ENCODE results near the gene UBL4B.
"Not testable (repeated sequence)": the region's sequence is repeated elsewhere in the genome, so short reads cannot be mapped to it uniquely, and the experiment has no call there.

UBL4B gene, protein sequence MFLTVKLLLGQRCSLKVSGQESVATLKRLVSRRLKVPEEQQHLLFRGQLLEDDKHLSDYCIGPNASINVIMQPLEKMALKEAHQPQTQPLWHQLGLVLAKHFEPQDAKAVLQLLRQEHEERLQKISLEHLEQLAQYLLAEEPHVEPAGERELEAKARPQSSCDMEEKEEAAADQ

DNA sequence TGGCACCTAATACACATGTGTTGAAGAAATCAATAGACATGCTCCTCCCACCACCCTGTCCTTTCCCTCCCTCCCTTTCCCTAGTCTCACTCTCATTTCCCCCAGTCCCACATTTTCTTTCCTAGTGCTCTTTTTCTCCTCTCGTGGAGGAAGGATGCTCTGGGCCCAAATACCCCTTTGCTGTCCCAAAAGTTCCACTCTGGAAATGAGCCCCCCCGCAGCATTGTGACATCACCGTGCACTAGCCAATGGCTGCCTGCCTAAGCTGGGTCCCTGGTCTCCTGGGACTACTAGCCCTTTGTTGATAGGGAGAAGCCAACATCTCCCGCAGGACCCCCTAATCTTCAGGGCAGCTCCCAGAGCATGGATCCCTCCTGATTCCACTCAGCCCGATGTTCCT, at the start of gene UBL4B:
UBL4B (plus strand) TSS at position 301 of the 400 bp plus-strand sequence; CDS start at position 393, 92 bp downstream.
- no peak for DNase-seq

DNA sequence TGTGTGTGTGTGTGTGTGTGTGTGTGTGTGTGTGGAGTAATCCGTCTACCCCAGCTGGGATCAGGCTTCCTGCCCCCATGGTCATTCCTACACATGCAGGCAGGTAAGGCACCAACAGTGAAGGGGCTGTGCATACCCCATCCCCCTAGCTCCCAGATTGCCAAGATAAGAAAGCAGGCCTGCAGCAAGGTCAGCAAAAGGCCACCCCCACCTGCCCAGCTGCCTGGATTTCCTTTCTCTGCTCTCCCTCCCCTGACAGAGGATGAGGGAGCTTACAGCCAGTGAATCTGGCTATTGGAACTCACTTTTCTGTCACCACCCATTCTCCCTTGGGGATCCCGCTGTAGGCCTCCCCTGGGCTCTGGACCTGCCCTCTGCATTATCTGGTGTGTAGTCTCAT, 49.6 kb upstream of the UBL4B start:
- DNase-seq, result no peak

DNA sequence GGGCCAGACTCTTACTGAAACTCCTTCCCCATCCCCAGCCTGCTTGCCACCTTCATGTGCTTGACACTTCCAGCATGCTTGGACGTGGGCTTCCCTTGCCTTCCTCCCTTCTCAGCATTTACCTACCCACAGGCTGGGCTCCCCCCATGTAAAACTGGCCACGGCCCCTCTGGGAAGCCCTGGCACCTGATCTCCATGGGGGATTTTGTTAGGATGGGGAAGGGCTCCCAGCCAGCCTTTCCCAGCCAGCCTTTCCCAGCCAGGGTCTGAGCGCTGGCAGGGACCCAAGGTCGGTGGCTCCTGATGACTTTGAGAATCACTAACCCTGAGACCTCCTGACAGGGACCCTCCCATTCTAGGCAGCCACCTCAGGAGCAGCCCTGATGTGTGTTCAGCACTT, 48.5 kb upstream of the UBL4B start:
- DNase-seq, result no peak

DNA sequence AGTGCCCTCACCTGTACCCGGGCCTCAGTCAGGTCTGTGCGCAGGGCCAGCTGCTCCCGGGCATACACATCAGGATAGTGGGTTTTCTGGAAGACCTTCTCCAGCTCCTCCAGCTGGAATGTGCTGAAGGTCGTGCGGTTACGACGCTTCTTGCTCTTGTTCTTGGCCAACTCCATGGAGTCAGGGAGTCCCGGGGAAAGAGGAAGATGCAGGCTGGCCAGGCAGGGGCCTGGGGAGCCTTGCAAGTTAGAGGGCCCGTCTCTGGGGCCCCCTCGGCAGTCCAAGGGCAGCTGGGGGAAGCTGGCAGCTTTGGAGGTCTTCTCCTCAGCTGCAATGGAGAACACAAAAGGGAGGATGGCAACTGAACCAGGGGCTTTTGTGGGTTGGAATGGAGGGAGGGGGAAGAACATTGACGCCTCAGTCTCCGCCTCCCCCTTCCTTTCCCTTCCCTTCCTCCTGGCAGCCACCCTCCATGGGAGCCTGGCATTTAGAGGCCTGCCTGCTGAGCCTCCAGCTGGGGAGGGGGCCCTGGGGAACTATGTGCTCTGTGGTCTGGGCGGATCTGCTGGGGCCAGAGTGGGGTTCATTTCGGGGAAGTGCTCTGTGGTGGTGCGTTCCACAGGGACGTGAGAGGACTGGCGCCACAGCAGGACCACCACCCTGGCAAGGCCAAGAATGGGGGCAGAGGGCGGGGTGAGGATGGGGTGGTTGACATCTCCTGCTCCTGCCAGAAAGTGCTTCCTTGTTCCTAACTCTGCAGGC, 47.5 kb upstream of the UBL4B start:
- DNase-seq, result no peak

DNA sequence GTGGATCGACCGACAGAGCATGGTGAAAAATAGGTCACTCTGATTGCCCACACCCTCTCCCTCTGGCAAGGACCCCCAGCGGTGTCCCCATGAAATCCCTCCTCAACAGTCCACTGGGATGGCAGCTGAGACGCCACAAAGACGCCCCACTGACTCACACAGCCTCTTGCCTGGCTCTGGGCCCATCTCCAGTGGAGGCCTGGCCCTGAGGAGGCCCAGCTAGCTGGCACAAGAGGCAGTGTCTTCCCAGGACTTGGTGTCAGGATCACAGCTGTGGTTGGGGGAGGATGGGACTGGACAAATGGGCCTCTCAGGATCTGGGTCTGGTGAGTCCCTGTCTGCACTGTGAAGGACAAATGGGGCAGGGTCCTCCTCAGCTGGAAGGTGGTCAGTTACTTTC, 46.4 kb upstream of the UBL4B start:
- DNase-seq, result no peak

DNA sequence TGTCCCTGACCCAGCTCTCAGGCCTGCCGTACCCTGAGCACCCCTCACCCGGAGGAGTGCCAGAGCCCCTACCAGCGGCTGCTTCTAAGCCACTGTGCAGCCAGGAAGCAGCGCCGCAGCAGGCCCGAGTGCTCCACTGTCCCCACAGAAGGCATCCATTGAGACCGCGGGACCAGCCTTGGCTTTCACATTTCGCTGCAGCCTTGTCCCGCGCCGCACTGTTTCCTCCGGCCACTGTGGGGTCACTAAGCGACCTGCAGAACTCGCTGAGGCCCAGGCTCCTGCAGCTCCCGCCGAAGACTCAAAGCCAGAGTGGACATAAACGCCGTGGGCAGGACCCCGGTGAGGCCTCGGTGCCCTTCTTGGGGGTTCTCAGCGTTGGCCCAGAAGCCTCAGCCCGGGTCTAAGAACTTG, 44.8 kb upstream of the UBL4B start:
- DNase-seq, result no peak

DNA sequence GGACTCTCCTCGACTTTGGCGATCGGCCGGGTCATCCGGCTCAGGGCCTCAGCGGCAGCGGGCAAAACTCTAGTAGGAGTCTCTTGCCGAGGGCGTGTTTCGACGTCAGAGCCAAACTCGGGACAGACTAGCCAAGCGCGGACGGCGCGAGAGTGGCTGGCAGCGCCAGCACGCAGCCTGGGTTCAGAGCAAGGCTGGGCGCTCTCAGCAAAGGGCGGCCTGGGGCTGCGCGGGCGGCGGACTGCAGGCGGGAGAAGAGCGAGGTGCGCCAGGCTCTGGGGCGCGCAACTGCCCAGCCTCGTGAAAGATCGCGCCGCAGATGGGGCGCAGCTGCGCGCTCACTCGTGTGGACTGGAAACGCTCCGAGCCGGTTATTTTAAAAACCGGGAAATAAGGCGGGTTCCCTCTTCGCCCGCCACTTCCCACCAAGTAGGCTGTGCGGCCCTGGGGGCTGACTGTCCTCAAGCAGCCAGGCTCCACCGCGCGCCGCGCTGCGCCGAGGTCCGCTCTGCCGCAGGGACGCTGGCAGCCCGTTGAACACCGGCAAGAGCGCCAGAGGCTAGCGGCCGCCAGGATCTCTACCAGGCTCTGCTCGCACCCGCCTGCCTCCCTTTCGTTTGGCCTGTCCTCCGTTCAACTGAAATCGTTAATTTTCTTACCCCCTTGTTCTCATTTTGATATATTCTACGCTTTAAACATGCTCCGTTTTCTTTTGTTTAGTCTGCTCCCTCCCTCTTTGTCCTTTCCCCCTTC, 44.2 kb upstream of the UBL4B start:
- DNase-seq, result no peak

DNA sequence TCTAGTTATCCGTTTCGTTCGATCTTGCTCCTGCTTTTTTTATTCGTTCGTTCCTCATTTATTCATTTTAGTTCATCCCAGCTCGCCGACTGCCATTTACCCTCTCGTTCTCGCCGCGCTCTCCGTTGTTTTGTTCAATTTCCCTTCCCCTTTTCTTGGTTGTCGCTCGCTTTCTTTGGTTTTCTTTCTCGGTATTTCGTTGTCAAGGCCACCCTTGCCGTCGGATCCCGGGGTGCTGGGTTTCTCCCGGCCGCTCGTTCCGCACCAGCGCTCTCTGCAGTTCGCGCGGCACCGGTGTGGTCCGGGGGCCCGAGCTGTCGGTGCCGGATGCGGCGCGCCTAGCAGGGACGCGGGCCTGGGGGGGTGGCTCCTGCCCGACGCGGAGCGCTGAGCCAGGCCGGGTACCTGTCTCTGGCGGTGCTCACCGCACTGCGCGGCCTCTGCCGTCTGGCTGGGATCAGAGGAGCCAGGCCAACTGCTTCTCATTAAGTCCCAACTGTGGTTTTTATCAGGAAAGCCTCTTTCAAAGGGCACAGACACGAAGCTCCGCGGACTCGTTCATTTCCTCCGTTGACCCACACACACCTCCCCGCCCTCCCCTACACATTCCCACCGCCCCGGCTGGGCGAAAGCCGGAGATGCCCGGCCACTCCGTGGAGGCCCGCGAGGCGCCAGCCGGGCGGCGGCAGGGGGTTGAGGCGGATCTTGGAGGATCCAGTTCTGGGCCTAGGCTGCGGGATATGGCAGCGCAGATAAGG, 43.4 kb upstream of the UBL4B start:
- DNase-seq, result no peak

DNA sequence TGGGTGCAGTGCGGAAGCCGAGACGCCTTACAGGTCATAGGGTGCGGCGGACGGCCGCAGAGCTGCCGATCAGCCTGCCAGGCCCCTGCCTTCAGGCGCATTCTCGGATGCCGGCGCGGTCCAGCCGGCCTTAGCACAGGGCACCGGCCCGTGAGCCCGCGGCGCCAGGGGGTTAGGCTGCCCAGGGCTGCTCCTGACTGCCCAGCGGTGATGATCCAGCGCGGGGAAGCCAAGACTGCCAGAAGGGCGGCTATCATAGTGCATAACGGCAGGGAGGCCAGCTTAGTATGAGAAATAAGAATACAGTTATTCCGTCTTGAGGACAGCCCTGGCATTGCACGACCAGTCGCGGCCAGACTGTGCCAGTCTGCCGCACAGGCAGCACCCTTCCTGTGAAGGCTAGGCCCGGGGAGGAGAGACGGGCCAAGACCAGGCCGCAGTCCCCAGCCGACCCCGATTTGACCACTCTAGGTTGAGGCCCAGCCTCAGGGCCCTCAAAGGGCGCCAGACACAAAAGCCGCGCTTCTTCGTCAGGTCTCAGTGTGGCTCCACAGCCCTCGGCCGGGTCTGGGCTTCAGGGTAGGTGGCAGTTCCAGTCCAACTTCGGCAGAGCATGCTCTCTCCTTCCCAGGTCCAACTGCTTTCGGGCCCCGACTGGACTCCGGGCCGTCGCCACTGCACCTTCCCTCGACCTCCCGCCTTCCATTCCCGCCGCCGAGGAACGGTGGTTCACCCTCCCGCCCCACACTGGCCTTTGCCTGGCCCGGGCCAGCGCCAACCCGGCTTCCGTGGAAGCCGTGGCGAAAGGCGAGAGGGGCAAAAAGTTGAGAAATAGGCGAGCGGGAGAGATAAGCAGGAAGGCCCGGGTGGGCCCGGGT, 42.6 kb upstream of the UBL4B start:
- DNase-seq, result no peak

DNA sequence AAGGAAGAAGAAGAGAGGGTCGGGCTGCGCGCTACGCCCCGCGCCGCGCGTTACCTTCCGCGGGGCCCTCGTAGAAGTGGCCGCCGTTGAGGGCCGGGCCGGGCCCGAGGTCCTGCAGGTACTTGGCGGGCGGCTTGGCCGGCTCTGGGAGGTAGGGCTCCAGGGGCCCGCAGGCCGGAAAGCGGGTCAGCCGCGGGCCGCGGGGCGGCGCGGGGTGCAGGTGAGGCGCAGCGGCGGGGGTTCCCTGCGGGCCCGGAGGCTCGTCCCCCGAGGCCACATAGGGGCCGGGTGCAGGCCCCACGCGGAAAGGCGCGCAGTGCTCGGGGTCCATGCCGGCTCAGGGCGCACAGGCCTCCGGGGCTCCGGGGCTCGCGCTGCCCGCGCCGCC, 42.0 kb upstream of the UBL4B start:
- DNase-seq, result no peak

DNA sequence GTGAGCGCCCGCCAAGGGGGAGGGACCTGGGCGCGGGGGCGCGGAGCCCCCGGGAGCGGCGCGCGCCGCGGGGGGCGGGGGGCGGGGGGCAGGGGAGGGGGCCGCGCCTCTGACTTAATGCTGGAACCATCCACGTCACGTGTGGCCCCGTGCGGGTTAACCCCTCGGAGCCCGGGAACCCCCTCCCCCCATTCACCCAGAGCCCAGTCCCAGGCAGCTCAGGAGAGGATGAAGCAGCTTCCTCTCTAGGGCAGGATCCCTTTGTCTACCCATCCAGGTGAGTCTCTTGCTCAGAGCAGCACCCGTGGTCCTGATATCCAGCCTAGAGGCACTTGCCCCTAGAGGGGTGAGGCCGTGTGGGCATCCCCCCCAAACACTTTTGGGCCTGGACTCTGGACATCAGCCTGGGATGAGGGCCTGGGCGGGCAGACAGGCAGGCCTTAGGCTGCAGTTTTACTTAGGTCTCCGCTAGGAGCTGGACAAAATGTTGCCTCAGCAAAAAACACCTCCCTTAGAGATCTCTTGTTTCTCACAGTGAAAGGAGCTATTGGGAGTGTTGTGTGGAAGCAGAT, 41.5 kb upstream of the UBL4B start, which contains the start of gene ALX3:
ALX3 (minus strand) TSS at position 2 of the 572 bp plus-strand sequence. CDS start 60 bp downstream, outside the sequence.
- peak; percentile 19 for DNase-seq

DNA sequence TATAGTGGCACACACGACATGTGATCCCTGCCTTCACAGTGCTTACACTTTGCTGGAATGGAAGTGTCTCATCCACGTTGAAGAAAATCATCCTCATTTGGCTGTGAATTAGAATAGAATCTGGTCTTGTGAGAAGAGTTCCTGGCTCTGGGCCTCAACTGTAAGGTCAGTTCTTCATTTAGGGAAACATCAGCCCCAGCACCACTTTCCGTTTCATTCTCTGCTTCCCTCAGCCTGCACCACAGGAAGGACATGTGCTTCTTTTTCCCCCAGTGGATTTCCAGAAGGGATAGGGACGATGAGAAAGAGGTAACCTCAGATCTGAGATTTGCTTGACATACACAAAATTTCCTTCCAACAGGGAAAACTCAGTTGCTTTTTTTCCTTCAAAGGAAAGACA, 38.1 kb upstream of the UBL4B start:
- no peak for DNase-seq

DNA sequence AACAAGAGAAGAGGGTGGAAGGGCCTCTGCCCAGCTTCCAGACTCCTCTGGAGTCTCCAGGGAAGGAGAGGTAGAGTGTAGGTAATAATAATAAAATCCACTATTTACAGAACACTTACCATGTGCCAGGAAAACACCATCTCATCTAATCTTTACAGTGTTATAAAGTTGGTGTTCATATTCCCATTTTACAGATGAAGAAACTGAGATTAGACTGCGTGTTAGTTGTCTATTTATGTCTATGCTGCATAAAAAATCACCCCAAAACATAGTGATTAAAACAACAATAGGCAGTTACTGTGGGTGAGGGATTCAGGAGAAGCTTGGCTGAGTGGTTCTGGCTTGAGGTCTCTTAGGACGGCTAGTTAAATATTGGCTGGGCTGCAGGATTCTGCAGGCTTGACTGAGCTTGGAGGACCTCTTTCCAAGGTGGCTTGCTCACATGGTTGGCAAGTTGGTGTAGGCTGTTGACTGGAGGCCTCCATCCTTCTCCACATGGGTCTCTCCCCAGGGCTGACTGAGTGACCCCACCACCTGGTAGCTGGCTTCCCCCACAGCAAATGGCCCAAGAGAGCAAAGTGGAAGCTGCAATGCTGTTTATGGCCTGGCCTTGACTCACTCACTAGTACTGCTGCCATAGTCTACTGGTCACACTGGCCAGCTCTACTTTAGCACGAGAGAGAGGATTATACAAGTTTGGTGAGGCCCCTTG, 35.3 kb upstream of the UBL4B start:
- no peak for DNase-seq

DNA sequence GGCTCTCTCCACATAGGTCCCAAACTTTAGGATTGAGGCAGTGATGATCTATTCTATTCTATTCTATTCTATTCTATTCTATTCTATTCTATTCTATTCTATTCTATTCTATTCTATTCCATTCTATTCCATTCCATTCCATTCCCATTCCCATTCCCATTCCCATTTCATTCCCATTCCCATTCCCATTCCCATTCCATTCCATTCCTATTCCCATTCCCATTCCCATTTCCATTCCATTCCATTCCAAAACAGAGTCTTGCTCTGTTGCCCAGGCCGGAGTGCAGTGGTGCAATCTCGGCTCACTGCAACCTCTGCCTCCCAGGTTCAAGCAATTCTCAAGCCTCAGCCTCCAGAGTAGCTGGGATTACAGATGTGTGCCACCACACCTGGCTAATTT, 32.2 kb upstream of the UBL4B start:
- DNase-seq, result not testable (repeated sequence)

DNA sequence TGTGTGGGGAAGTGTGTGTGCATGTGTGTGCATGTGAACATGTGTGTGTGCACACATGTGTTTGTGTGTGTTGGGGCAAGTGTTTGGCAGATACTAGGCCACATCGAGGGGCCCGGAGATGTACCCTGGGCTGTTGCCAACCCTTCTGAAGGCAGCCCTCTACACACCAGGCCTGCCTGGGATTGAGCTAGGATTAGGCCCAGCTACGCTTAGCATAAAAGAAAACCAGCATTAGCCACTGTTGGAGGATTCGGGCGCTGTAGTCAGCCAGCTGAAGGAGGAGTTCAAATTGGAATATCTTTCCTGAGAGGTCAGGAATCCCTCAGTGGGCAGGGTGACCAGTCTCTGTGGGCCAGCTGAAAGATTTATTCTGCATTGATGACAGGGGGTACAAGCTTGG, 31.2 kb upstream of the UBL4B start:
- no peak for DNase-seq

DNA sequence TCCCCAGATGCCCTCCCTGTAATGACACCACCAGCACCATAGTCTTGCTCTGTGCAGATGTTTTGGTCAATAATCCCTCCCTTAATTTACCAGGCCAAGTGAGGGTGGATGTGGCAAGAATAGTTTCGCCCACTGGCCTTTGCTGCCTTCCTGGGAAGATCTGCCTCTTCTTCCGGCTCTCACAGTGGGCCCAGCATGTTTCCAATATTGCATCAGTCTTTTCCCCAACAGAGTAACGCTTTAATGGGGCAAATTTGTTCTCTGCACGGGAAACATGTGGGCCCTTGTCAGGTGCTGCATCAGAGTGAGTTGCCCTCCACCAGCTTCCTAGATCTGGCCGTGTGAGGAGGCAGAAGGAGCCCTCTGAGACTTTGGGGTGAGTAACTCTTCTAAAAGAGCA, 29.8 kb upstream of the UBL4B start:
- DNase-seq, result no peak

DNA sequence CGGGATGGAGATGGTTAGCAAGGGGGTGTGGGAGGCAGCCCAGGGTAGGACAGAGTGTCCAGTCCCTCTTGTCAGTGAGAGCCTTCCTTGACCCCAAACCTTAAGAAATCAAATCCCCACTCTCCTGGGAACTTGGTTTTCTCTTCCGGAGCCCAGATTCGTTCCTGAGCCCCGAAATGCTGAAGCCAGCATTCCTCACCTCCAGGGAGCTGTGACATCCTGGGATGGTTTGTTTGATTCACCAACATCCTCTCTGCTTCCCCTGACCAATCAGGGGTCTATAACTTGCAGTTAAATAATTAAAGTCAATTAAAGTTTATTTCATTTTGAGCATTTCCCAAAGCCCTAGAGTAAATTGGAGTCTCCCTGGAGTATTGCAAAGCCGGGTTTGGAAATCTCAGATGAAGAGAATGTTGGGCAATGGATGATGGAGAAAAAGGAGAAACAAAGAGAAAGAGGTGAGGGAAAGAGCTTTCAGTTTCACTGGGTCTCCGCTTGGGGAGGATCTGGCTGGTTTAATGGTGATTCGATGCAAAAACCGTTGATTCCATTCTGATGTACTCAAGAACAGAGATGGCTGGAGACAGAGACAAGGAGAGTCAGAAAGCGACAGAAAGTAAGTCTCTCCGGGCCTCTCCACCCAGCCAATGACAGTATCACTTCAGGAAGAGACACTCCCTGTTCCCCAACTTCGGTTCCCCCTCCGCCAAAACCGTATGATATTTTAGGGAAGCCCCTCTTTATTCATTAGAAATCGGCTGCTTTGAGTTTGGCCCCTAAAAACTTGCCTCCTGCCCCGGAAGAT, 29.0 kb upstream of the UBL4B start:
- no peak for DNase-seq

DNA sequence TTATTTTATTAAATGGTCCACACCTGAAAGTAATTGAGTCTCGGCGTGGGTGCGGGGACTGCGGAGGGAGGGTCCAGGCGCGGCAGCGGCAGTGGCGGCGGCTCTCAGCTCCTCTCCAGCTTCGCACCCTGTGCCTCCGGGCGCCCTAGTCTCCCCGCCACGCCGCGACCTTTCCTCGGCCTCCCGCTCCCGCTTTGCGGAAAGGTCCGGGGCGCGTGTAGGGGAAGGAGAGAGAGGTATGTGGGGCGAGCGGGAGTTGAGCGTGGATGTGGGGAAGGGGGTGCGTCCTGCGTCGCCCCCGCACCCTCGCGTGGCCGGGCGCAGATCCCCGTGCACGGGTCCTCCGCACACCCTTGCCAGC, 28.4 kb upstream of the UBL4B start:
- DNase-seq, result no peak

DNA sequence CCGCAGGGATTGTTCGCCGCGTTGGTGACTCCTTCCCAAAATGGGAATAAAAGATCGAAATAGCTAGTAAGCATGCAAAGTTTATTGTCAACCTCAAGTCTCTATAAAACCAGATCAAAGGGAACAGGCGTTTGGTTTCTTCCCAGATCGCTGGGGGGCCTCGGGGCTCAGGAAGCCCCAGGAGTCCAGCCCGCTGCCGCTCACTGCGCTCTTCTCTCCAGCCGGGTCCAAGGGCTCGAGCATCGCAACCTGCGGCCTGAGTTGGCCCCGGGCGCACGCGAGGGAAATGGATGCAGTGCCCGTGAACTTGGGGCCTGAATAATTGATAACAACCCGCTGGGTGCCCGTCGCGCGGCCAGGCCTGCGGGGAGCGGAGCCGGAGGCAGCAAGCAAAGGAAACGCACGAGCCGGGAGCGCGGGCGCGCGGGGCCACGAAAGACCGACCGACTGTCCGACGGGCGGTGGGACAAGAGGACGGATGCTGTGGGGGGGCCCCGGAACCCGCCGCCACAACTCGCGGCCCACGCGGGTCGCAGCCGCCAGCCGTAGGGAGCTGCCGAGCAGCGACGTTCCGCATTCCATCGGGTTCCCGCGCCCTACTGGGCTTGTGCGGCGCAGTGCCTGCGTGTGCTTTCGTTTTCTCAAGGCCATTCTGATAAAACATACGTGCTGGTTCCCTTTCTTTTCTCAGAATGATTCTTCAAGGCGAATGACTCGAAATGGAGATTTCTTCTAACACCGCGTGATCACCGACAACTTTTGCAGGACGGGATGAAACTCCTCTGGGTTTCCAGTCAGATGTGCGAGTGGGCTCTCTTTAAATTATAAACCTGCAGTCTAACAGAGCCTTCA, 27.8 kb upstream of the UBL4B start:
- no peak for DNase-seq
